GM04503 (cell line): Measurements from ENCODE around the gene CPEB4.

Experiments
- DNase-seq: peaks from one replicate; pipeline ENCODE4 v3.0.0-alpha.2; 2012; ENCODE audit warnings: low read depth

CPEB4 gene

GRCh38 chr5:173974688-173975239 lies 86.6 kb downstream of the CPEB4 start:
- no peak for DNase-seq

- no peak for DNase-seq
Observed at GRCh38 chr5:173981185-173981761, 93.1 kb downstream of the CPEB4 start.

GRCh38 chr5:173984218-173984617 lies 96.1 kb downstream of the CPEB4 start:
- DNase-seq, result no peak

- no peak for DNase-seq
Observed at GRCh38 chr5:173988554-173989431, 100.6 kb downstream of the CPEB4 start, which contains the start of gene C5orf47. C5orf47 (plus strand) TSS chr5:173989170; CDS start chr5:173989264, 94 bp downstream.

- DNase-seq, result no peak
Observed at GRCh38 chr5:173989432-173990082, 101.4 kb downstream of the CPEB4 start.

GRCh38 chr5:173997331-173997730 lies 109.2 kb downstream of the CPEB4 start:
- no peak for DNase-seq

- DNase-seq, result no peak
Observed at GRCh38 chr5:173998531-173998930, 110.4 kb downstream of the CPEB4 start.

- DNase-seq, result no peak
Observed at GRCh38 chr5:174000076-174000475, 111.9 kb downstream of the CPEB4 start.

GRCh38 chr5:174003795-174004194 lies 115.6 kb downstream of the CPEB4 start:
- no peak for DNase-seq

- DNase-seq, result no peak
Observed at GRCh38 chr5:174008922-174009321, 120.8 kb downstream of the CPEB4 start.

GRCh38 chr5:174010365-174010764 lies 122.2 kb downstream of the CPEB4 start:
- no peak for DNase-seq

GRCh38 chr5:174011441-174011840 lies 123.3 kb downstream of the CPEB4 start:
- no peak for DNase-seq
